ENCODE results near the gene CCDC110.
"Not testable (repeated sequence)": the region's sequence is repeated elsewhere in the genome, so short reads cannot be mapped to it uniquely, and the experiment has no call there.

The CCDC110 gene

DNA sequence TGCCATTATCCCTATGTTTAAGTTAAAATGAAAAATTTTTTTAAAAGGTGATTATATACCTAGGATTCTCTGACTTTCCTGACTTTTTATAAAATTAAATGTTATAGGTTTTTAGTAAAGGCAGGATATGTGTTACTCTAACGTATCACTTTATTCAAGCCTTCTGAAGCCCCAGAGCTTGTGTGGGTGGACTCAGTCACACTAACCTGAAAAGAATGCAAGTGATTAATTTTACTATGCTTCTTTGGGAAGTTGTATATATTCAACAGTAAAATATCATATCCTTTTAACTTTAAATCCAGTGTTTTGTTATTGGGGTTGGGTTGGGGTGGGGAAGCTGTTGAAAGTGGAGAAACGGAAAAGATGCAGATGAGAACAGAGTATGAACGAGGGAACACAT is 41.0 kb upstream of the CCDC110 start:
- no peak for DNase-seq (ENCODE audit: extremely low read depth, low read depth)
- TF ChIP-seq, protein P1, sequence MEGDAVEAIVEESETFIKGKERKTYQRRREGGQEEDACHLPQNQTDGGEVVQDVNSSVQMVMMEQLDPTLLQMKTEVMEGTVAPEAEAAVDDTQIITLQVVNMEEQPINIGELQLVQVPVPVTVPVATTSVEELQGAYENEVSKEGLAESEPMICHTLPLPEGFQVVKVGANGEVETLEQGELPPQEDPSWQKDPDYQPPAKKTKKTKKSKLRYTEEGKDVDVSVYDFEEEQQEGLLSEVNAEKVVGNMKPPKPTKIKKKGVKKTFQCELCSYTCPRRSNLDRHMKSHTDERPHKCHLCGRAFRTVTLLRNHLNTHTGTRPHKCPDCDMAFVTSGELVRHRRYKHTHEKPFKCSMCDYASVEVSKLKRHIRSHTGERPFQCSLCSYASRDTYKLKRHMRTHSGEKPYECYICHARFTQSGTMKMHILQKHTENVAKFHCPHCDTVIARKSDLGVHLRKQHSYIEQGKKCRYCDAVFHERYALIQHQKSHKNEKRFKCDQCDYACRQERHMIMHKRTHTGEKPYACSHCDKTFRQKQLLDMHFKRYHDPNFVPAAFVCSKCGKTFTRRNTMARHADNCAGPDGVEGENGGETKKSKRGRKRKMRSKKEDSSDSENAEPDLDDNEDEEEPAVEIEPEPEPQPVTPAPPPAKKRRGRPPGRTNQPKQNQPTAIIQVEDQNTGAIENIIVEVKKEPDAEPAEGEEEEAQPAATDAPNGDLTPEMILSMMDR (IDR thresholded peaks at IDR 0.05; ENCODE audit: low read depth, low read length), result no peak

DNA sequence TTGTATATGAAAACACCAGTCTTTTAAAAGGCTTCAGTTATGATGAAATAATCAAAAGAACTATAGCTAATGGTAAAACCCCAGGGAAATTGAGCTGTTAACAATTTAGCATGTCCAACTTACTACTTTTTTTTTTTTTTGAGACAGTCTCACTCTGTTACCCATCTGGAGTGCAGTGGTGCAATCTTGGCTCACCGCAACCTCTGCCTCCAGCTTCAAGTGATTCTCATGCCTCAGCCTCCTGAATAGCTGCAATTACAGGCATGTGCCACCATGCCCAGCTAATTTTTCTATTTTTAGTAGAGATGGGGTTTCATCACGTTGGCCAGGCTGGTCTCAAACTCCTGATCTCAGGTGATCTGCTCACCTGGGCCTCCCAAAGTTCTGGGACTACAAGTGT is 39.7 kb upstream of the CCDC110 start:
- DNase-seq (ENCODE audit: extremely low read depth, low read depth), result not testable (repeated sequence)

DNA sequence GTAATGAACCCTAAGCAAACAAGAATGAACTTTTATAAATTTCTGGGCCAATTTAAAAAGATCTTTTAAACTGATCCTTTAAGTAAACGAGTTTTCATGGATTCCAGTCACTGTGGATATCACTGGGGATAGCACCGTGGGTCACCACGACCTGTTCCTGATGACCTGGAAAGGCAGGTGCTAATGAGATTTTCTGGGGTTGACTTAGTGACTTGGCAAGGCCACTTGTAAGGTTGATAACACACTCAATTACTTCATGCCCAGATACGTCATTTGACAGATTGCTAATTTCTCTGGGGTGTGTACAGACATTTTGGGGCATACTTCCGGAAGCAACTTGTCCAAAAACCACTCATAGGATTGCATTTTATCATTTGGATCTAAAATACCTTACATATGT is 39.3 kb upstream of the CCDC110 start:
- DNase-seq (ENCODE audit: extremely low read depth, low read depth), result no peak
- TF ChIP-seq, protein P1 (IDR thresholded peaks at IDR 0.05; ENCODE audit: low read depth, low read length), result no peak

DNA sequence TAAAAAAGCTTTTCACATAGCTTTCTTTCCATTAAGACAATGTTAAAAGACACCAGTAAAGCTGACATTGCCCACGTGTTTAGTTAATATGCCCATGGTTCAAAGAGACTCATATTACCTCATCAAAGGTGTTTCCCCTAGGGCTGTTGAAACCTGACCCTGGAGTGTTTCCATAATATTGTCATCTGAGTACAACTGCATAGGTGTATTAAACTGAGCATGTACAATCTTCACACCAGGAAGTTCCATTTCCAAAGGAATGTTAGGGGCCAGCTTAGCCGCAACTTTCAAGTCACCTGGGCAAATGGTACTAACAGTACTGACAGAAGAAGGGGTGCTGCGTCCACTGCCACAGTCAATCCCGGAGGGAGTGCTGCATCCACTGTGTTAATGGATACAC is 36.6 kb upstream of the CCDC110 start:
- TF ChIP-seq, protein P1 (IDR thresholded peaks at IDR 0.05; ENCODE audit: low read depth, low read length), result no peak
- no peak for DNase-seq (ENCODE audit: extremely low read depth, low read depth)

DNA sequence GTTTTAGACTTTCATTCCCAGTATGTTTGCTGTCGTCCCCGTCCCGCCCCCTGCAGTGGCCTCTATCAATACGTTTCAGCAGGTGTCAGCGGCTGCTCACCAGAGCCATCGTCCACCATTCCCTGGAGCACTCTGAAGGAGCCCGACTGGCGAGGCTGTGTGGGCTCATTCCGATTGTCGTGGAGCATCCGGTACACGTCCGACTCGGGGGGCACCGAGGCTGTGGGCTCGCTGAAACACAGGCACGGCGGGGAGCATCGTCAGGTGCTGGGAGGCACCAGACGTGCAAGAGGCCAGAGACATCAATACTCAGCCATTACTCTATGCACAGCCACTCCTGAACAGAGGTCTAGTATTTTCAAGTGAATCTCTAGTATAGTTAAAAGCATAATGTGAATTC is 34.9 kb upstream of the CCDC110 start:
- no peak for DNase-seq (ENCODE audit: extremely low read depth, low read depth)
- TF ChIP-seq, protein P1 (IDR thresholded peaks at IDR 0.05; ENCODE audit: low read depth, low read length), result no peak

DNA sequence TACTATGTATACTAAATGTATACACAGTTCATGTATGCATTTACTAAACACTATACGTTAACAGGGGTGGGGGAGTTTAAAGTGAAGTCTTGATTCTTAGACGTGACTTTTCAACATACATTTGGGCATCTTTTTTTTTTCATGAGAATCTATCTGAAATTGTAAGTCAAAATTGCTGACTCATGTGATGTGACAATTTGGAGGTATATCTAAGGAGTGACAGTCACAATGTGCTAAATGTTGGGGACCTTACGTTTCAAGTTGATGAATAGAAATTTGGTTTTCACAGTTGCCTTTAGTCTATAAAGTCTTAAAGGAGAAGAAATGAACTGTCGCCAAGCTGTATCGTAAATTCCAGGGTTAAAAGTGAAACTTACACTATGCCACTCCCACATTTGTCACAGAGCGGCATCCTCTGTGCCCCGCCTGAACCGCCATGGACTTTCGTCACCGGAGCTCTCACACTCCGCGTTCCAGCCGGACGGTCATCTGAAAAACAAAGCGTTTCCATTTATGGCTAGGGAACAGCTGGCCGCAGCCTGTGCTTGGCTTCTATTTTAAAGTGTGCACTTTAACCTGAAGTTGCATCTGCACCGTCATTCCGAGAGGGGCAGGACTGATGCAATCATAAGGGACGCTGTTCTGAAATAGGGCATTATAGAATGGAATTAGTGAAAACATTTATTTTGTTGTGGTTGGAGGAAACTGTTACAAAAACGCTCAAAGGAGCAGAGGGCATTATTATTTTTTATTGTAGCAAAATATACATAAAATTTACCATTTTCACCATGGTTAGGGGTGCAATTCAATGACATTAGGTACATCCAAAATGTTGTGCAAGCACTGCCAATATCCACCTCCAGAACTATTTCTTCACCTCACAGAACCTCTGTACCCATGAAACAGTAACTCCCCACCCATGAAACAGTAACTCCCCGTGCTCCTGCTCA is 32.8 kb upstream of the CCDC110 start:
- no peak for DNase-seq (ENCODE audit: extremely low read depth, low read depth)
- TF ChIP-seq, protein P1 (IDR thresholded peaks at IDR 0.05; ENCODE audit: low read depth, low read length), result no peak

DNA sequence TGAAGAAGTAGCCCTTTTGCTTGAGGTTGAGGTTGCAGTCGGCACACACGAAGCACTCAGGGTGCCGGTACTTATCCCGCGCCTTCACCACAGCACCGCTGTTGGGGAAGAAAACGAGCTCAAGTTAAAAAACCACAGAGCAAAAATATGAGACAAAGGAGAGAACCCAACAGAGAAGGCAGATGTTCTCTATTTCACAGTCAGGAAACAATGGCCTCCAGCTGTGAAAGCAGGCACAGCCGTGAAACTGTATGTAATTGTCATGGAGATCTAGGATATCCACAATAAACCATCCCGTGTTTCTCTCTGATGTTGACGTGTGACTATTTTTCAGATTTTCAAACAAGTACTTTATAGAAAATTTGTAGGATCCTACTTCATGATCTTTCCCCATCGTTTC is 30.9 kb upstream of the CCDC110 start:
- DNase-seq (ENCODE audit: extremely low read depth, low read depth), result no peak
- TF ChIP-seq, protein P1 (IDR thresholded peaks at IDR 0.05; ENCODE audit: low read depth, low read length), result no peak

DNA sequence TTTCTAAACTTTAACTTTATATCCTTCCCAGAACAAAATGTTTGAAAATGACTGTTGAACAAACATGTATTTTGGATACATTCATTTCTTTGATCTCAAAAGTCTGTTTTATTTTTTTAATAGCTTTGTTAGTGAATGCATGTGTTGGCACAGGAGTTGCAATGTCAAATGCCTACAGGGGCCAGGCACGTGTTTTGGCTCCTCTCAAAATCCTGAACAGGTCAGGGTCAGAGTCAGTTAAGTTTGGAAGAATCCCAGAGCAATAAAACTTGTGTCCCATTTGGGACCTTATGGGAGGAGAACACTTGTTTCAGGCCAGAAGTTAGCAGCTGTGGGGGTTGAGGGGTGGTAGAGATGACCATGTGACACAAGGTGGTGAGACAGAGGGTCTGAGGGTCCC is 29.0 kb upstream of the CCDC110 start:
- DNase-seq (ENCODE audit: extremely low read depth, low read depth), result no peak

More for the DNA sequence above, 29.0 kb upstream of the CCDC110 start:
- TF ChIP-seq, protein P1 (IDR thresholded peaks at IDR 0.05; ENCODE audit: low read depth, low read length), result no peak
